Measurements from ENCODE around the gene LHX1.

- TF ChIP-seq, protein P1, sequence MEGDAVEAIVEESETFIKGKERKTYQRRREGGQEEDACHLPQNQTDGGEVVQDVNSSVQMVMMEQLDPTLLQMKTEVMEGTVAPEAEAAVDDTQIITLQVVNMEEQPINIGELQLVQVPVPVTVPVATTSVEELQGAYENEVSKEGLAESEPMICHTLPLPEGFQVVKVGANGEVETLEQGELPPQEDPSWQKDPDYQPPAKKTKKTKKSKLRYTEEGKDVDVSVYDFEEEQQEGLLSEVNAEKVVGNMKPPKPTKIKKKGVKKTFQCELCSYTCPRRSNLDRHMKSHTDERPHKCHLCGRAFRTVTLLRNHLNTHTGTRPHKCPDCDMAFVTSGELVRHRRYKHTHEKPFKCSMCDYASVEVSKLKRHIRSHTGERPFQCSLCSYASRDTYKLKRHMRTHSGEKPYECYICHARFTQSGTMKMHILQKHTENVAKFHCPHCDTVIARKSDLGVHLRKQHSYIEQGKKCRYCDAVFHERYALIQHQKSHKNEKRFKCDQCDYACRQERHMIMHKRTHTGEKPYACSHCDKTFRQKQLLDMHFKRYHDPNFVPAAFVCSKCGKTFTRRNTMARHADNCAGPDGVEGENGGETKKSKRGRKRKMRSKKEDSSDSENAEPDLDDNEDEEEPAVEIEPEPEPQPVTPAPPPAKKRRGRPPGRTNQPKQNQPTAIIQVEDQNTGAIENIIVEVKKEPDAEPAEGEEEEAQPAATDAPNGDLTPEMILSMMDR (tag by site-specific recombination; IDR thresholded peaks at IDR 0.05): no peak
- TF ChIP-seq ZNF660 (tag by site-specific recombination; IDR thresholded peaks at IDR 0.05): no peak
- TF ChIP-seq TSHZ1 (tag by site-specific recombination; IDR thresholded peaks at IDR 0.05; ENCODE audit: borderline replicate concordance): no peak
- no peak for TF ChIP-seq ZNF645 (tag by site-specific recombination; IDR thresholded peaks at IDR 0.05)
- TF ChIP-seq INSM2 (tag by site-specific recombination; IDR thresholded peaks at IDR 0.05): no peak
- no peak for TF ChIP-seq ZBTB17 (tag by site-specific recombination; IDR thresholded peaks at IDR 0.05)
Observed at GRCh38 chr17:36922175-36922574, 15.1 kb upstream of the LHX1 start.

All from HEK293 (cell line).